IPS-18c (cell line): Measurements from ENCODE around the gene SUPT6H.
A peak's percentile ranks its signal among the peaks of the same experiment; 100 is the strongest.

Source experiments
- H3K4me3 ChIP-seq: 2 replicates; pipeline ENCODE4 v1.7.0; 2013; ENCODE audit warnings: low read depth, mild to moderate bottlenecking, low read length, moderate library complexity; ENCODE audit not compliant: insufficient read depth
- H3K9me3 ChIP-seq: one replicate; pipeline ENCODE4 v1.6.1; 2013; ENCODE audit warnings: mild to moderate bottlenecking, low read length, moderate library complexity; ENCODE audit not compliant: control insufficient read depth, insufficient read depth

The SUPT6H gene

GRCh38 chr17:28661635-28662526 lies at the start of gene SUPT6H, which contains the start of gene SDF2:
SUPT6H (plus strand) TSS chr17:28662205; CDS start chr17:28673402, 11,197 bp downstream.
SDF2 (minus strand) TSS chr17:28661906; CDS start chr17:28661876, 30 bp downstream.
- Histone ChIP-seq H3K9me3 (peaks cover 11% of the 10 kb centered on the region), H3K4me3 (peak within 1 kb of the TSS; percentile 100)

- Histone ChIP-seq H3K4me3 (no peak overlapping the region), H3K9me3 (no peaks in the 10 kb centered on the region)
These were observed 49.5 kb upstream of the SUPT6H start for GRCh38 chr17:28612531-28612930.

- Histone ChIP-seq H3K9me3 (no peaks in the 10 kb centered on the region), H3K4me3 (no peak overlapping the region)
These were observed 48.8 kb upstream of the SUPT6H start for GRCh38 chr17:28612936-28613872.

- Histone ChIP-seq H3K4me3 (no peak within 1 kb of the TSS), H3K9me3 (no peaks in the 10 kb centered on the region)
These were observed 48.0 kb upstream of the SUPT6H start, which contains the start of gene RSKR for GRCh38 chr17:28613931-28614381. RSKR (minus strand) TSS chr17:28614185; CDS start chr17:28614161, 24 bp downstream.

- no peak overlapping the region for H3K4me3 ChIP-seq
- H3K9me3 ChIP-seq, result peaks cover 2% of the 10 kb centered on the region
These were observed 46.6 kb upstream of the SUPT6H start for GRCh38 chr17:28615260-28615940.

GRCh38 chr17:28616281-28616680 lies 45.7 kb upstream of the SUPT6H start:
- H3K9me3 ChIP-seq, result peaks cover 2% of the 10 kb centered on the region

GRCh38 chr17:28618464-28618863 lies 43.5 kb upstream of the SUPT6H start:
- Histone ChIP-seq H3K4me3 (no peak overlapping the region), H3K9me3 (peaks cover 2% of the 10 kb centered on the region)

More at GRCh38 chr17:28616281-28616680, 45.7 kb upstream of the SUPT6H start:
- no peak overlapping the region for H3K4me3 ChIP-seq

- Histone ChIP-seq H3K9me3 (peaks cover 2% of the 10 kb centered on the region), H3K4me3 (no peak overlapping the region)
These were observed 42.0 kb upstream of the SUPT6H start for GRCh38 chr17:28620010-28620409.

- no peak overlapping the region for H3K4me3 ChIP-seq
- peaks cover 2% of the 10 kb centered on the region for H3K9me3 ChIP-seq
These were observed 39.8 kb upstream of the SUPT6H start for GRCh38 chr17:28622186-28622585.

- Histone ChIP-seq H3K9me3 (peaks cover 2% of the 10 kb centered on the region), H3K4me3 (no peak overlapping the region)
These were observed 38.3 kb upstream of the SUPT6H start for GRCh38 chr17:28623696-28624095.

- no peak overlapping the region for H3K4me3 ChIP-seq
- peaks cover 2% of the 10 kb centered on the region for H3K9me3 ChIP-seq
These were observed 37.9 kb upstream of the SUPT6H start for GRCh38 chr17:28624148-28624547.

- Histone ChIP-seq H3K9me3 (no peaks in the 10 kb centered on the region), H3K4me3 (no peak overlapping the region)
These were observed 35.2 kb upstream of the SUPT6H start for GRCh38 chr17:28626818-28627217.

GRCh38 chr17:28634206-28634865 lies 27.7 kb upstream of the SUPT6H start:
- no peaks in the 10 kb centered on the region for H3K9me3 ChIP-seq
- no peak overlapping the region for H3K4me3 ChIP-seq

- Histone ChIP-seq H3K9me3 (no peaks in the 10 kb centered on the region), H3K4me3 (no peak overlapping the region)
These were observed 26.5 kb upstream of the SUPT6H start for GRCh38 chr17:28635506-28635905.

- H3K9me3 ChIP-seq, result no peaks in the 10 kb centered on the region
- no peak overlapping the region for H3K4me3 ChIP-seq
These were observed 20.4 kb upstream of the SUPT6H start for GRCh38 chr17:28641579-28641978.

GRCh38 chr17:28643983-28644786 lies 17.8 kb upstream of the SUPT6H start:
- H3K9me3 ChIP-seq, result no peaks in the 10 kb centered on the region
- peak overlapping the region; percentile 86 for H3K4me3 ChIP-seq
